ENCODE measurements around the gene TRPM6. TPM values are rescaled to one million over a fixed set of nuclear protein-coding genes. Genes with fewer than 3 reads are reported as not detected.

Gene TRPM6
- total and polyA plus RNA-seq, 12 donors, result 0.10 to 0.60 (median 0.21) TPM

DNA sequence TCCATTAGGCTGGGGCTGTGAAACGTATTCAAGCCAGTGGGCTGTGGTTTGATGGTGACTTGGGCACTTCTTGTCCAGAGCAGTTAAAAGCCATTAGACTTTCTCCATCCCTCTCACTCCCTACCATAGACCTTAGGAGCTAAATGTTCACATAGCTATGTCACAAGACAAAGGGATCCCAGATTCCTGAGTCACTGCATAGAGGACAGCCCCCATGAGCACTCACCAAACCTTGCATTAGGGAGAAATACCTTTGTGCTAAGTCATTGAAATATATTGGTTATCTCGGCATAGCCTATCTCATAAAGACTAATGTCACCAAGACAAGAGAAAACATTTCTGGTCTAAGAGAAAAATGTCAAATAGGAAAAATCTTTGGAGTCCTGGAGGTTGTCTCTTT, 104.3 kb downstream of the TRPM6 start:
- Histone ChIP-seq H3K4me1 (no peaks in the 10 kb centered on the region), H3K27ac (no peak overlapping the region), H3K36me3 (no peaks in the 10 kb centered on the region), H3K9me3 (no peaks in the 10 kb centered on the region), H3K4me3 (no peak overlapping the region), H3K27me3 (peaks cover 0 to under 1% (median 0%) of the 10 kb centered on the region in 7 donors)
- intact Hi-C loops (cut with DNase I), result loop anchor here in 2 of 10 donors (10.0 kb wide), 1 partner anchor 111 kb away; no protein-coding TSS in a partner anchor
- WGBS, 2 donors, result 69 to 74% methylated on average over 2 of the region's 2 CpGs
- ATAC-seq, result no peak
- DNase-seq, result no peak
- no peak for TF ChIP-seq CTCF (IDR thresholded peaks at IDR 0.05)

DNA sequence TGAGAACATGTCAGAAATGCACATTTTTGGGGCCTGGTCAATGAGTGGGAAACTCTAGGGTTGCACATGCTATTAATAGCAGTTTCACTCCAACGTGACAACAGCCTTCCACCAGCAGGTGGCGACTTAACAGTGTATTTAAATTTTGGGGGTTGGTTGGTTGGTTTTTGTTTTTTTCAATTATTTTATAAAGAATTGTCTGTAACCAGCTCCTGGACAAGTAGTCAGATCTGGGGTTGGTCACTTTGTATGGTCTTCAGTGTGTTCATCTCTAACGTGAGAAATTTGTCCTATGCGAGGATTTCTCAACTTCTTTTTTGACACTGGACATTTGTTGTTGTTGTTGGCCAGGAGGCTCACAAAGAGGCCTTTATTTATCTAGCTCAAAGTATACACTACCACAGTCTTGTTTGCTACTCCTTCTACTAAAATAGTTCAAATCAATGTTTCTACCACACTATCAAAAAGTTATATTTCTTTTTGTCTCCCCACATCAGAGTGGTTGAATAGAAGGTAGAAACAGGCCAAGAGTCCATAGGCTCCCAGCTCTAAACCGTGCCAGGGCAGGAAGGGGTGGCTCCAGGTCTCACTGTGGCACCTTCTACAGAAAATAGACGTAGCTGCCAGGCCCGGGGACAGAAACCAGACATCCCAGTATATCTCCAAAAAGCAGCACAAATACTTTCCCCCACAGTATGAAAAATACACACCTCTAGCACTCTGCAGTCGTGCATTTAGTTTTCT, 110.4 kb downstream of the TRPM6 start:
- Histone ChIP-seq H3K9me3 (no peaks in the 10 kb centered on the region), H3K4me3 (no peak overlapping the region), H3K27ac (no peak overlapping the region), H3K36me3 (no peaks in the 10 kb centered on the region), H3K27me3 (peaks cover 0 to 10% (median 0%) of the 10 kb centered on the region in 7 donors), H3K4me1 (peaks cover 0 to 9% (median 0%) of the 10 kb centered on the region in 9 donors)
- peak; percentile 64 to 88 (median 81) for TF ChIP-seq CTCF (IDR thresholded peaks at IDR 0.05)
- DNase-seq (peak; percentile 48 to 62), ATAC-seq (peak in 7 of 8 donors; percentile 50 to 68 (median 61))
- intact Hi-C loops (cut with DNase I), result loop anchor here in 8 of 10 donors (1.0 to 10.0 kb wide), 9 partner anchors 107 to 297 kb away; partner anchors contain the start of genes C9orf40 (in 3 of the 8) and TRPM6 (in 1 of the 8)
- 32 to 33% methylated on average over 8 of the region's 8 CpGs for WGBS, 2 donors

GRCh38 chr9:74775396-74775795, 112.3 kb downstream of the TRPM6 start:
- Histone ChIP-seq H3K36me3 (no peaks in the 10 kb centered on the region), H3K9me3 (no peaks in the 10 kb centered on the region), H3K4me1 (peaks cover 0 to 9% (median 0%) of the 10 kb centered on the region in 9 donors), H3K27me3 (peaks cover 0 to 22% (median 0%) of the 10 kb centered on the region in 7 donors), H3K27ac (no peak overlapping the region), H3K4me3 (no peak overlapping the region)
- intact Hi-C loops (cut with DNase I), result loop anchor here in 7 of 10 donors (1.0 to 10.0 kb wide), 8 partner anchors 109 to 301 kb away; partner anchors contain the start of genes C9orf40 (in 2 of the 7) and TRPM6 (in 1 of the 7)
- ATAC-seq (no peak), DNase-seq (no peak)
- WGBS, 2 donors, result 77% methylated on average over 5 of the region's 5 CpGs
- no peak for TF ChIP-seq CTCF (IDR thresholded peaks at IDR 0.05)

DNA sequence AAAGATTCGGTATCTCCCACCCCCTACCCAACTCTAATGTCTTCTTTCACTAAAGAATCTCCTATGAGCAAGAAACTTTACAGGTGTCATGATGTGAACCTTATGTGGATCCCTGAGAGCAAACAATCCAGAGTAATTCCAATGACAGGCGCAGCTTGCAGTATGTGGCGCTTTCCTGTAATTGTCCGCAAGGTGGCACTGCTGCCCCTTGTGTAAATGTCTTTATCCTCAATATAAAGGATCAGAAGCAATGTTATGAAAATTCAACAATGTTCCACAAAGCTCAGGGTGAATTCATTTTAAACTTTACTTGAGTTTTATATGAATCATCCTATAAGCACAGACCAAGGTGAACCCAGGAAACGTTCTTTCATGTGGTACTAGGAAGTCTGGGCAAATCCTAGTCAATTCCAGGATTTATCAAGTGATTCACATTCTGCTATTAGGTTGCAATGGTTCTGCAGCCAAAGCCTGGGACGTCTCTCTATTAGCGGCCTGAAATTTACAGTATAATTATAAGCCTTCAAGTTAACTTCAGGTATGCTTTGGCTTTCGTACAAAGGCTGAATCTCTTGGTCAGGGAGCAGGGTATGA, 113.7 kb downstream of the TRPM6 start:
- Histone ChIP-seq H3K4me3 (no peak overlapping the region), H3K27ac (no peak overlapping the region), H3K36me3 (no peaks in the 10 kb centered on the region), H3K9me3 (no peaks in the 10 kb centered on the region), H3K27me3 (peaks cover 0 to 23% (median 0%) of the 10 kb centered on the region in 7 donors), H3K4me1 (peaks cover 0 to 9% (median 0%) of the 10 kb centered on the region in 9 donors)
- ATAC-seq (peak in 7 of 8 donors; percentile 40 to 83 (median 74)), DNase-seq (peak; percentile 65)
- WGBS, 2 donors, result 24% methylated on average over 8 of the region's 8 CpGs
- intact Hi-C loops (cut with DNase I), result loop anchor here in 8 of 10 donors (1.0 to 10.0 kb wide), 7 partner anchors 111 to 303 kb away; partner anchors contain the start of gene TRPM6 (in 1 of the 8)
- TF ChIP-seq CTCF (IDR thresholded peaks at IDR 0.05), result peak; percentile 76 to 97 (median 93)
